GM11168 (cell line): Measurements from ENCODE around the gene ERVK3-1.

ENCODE experiments used
- in situ Hi-C: fragments of 300-500 bp; cut with MboI; formaldehyde crosslinking; loops from one replicate; pipeline ENCODE4 v1.12.0; 2022; ENCODE audit warnings: low sequenced_read_pairs; ENCODE audit not compliant: unreplicated experiment

The ERVK3-1 gene

DNA sequence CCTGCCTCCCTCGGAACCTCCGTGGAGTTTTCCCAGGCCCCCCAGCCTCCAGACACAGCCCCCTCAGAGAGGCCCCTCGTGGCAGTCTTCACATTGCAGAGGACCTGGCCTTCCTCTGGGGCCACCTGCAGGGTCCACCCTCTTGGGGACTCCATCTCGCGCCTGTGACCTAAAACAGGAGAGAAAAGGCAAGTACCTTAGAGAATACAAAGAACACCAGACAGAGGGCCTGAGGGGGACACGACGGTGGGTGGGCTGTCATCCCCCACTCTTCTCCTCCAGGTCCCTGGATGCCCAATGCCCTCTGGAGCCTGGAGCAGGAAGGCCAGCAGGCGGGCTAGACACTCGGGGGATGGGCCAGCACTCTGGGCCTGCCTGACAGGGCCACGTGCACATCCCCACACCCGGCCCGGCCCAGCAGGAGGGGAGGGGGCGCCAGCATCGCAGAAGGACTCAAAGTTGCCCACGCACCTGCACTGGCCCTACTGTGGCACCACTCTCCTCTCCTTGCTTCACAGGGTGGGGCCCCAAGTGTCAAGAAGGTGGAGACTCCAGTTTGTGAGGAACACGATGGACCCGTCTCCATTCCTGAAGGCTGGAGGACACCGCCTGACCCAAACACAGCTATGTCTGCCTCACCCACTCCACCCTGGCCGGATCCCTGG, 52.4 kb downstream of the ERVK3-1 start:
- in situ Hi-C loops, result no loop called here

DNA sequence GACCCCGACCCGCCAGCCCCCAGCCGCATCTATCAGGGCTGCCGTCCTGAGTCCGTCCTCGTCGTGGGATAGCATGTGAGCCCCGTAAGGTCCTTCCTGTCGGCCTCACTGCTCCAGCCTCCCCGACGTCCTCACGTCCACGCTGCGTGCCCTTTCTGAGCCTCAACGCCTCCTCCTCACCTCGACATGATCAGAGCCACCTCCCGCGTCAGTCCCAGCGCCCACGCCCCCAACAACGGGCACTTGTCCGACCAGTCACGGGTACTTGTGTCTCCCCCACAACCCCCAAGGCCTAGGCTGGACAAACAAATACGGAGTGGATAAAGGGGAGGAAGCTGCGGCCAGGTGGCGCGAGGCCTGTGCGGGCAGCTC, 56.7 kb downstream of the ERVK3-1 start:
- in situ Hi-C loops, result no loop called here

GRCh38 chr19:58362272-58362994, 57.3 kb downstream of the ERVK3-1 start, which contains the start of gene ZNF497:
Gene ZNF497 (minus strand): TSS chr19:58362751. CDS start chr19:58357635, 5,116 bp downstream.
- in situ Hi-C loops, result no loop called here

- in situ Hi-C loops, result no loop called here
These were observed 59.0 kb downstream of the ERVK3-1 start for GRCh38 chr19:58364146-58364545.
